GM10847 (cell line): ENCODE measurements around the gene RARS1.
A peak's percentile ranks its signal among the peaks of the same experiment; 100 is the strongest.

Experiments
- POLR2A ChIP-seq: IDR thresholded peaks from 2 replicates; pipeline ENCODE4 v1.6.1; 2011; ENCODE audit not compliant: insufficient read length; ENCODE audit errors: extremely low read depth

RARS1 gene

GRCh38 chr5:168486136-168486879, at the start of gene RARS1:
TSS of gene RARS1 (plus strand) at chr5:168486471. CDS start at chr5:168486499, 28 bp downstream.
- peak; percentile 95 for TF ChIP-seq POLR2A

DNA sequence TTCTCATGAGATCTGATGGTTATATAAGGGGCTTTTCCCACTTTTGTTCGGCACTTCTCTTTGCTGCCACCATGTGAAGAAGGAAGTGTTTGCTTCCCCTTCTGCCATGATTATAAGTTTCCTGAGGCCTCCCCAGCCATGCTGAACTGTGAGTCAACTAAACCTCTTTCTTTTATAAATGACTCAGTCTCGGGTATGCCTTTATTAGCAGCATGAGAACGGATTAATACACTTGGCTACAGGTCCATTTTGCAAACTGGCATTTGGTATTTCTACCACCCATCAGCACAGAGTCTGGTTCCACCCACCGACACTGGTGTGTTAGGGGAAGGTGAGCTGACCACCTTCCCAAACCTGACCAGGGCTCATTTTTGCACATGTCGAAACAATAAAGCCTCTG, 47.9 kb upstream of the RARS1 start:
- TF ChIP-seq POLR2A: no peak

- TF ChIP-seq POLR2A: no peak
Measured at GRCh38 chr5:168443533-168443932, 42.7 kb upstream of the RARS1 start.

GRCh38 chr5:168443950-168444700, 42.1 kb upstream of the RARS1 start:
- no peak for TF ChIP-seq POLR2A

DNA sequence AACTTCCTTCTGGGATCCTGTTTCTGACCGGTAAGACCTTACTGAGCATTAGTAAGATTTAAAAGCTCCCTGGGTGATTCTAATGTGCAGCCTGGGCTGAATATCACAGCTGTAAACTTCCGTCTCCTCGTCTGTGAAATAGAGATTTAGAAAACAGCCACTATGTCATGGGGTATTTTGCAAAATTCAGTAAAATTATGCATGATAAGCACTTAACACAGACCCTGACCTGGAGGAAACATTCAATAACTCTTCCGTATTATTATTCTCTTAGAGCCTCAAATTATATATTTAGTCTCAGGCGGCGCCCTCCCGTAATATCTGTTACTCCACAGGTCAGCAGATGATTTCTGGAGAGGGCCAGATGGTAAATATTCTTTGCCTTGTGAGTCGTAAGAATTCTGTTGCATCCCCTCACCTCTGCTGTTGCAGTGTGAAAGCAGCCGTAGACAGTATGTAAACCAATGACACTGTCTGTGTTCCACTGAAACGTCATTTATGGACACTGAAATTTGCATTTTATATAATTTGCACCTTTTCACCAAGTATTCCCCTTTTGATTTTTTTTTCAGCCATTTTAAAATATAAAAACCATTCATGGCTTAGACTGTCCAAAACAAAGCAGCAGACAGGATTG, 39.2 kb upstream of the RARS1 start:
- no peak for TF ChIP-seq POLR2A

GRCh38 chr5:168447808-168448207, 38.5 kb upstream of the RARS1 start:
- no peak for TF ChIP-seq POLR2A

- no peak for TF ChIP-seq POLR2A
Measured at GRCh38 chr5:168449166-168449565, 37.1 kb upstream of the RARS1 start.

DNA sequence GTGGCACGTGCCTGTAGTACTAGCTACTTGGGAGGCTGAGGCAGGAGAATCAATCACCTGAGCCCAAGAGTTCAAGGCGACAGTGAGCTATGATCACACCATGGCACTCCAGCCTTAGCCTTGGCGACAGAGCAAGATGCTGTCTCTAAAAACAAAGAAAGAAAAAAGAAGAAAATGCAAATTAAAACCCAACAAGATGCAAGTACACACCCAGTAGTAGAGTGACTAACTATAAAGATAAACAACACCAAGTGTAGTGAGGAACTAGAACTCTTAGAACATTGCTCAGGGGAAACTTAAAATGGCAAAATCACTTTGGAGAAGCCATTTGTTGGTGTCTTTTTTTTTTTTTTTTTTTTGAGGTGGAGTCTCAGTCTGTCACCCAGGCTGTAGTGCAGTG, 34.7 kb upstream of the RARS1 start:
- TF ChIP-seq POLR2A: no peak

- TF ChIP-seq POLR2A: no peak
Measured at GRCh38 chr5:168455201-168455600, 31.1 kb upstream of the RARS1 start.

DNA sequence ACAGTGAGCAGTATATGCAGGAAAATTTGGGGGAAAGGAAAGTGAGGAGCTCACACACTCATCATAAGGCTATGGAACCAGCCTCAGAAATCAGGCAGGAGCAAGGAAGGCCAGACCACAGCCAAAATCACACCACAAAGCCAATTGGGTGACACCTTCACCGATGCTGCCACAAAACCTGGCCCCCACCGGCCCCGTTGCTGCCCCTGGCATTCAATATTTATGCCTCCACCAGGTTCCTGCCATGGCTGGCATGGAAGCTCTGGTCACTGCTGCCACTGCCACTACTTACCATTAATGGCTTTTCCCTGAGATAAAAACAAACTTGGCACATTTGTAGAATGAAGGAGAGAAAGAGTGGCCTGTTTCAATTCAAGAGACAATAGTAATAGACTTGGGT, 28.7 kb upstream of the RARS1 start:
- no peak for TF ChIP-seq POLR2A

GRCh38 chr5:168460606-168461005, 25.7 kb upstream of the RARS1 start:
- no peak for TF ChIP-seq POLR2A

- no peak for TF ChIP-seq POLR2A
Measured at GRCh38 chr5:168463081-168463480, 23.2 kb upstream of the RARS1 start.

DNA sequence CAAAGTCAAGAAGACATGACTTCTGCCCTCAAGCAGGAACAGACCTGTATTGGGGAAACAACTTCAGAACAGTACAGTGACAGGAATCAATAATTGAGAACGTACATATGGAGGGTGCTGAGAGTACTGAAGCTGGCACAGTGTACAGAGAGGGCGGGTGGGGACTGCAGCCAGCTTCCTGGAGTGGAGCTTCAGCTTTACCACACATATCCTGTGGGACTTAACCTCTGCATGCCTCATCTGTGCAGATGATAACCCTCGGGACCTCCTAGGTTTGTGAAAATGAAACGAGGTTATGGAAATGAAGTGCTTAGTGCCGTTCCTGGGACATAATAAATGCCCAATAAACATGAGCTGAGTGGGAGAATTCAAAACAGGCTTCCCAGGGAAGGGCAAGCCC, 22.1 kb upstream of the RARS1 start:
- no peak for TF ChIP-seq POLR2A

DNA sequence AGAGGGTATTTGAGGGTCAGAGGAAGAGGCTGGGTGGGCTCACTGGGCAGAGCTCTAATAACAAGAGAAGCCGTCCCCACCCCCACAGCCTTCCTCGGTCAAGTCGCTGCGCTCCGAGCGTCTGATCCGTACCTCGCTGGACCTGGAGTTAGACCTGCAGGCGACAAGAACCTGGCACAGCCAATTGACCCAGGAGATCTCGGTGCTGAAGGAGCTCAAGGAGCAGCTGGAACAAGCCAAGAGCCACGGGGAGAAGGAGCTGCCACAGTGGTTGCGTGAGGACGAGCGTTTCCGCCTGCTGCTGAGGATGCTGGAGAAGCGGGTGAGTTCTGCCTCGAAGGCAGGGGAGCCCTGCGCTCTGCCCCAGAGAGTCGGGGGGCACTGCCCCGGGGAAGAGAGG, 21.6 kb upstream of the RARS1 start:
- no peak for TF ChIP-seq POLR2A

GRCh38 chr5:168467755-168468330, 18.4 kb upstream of the RARS1 start:
- TF ChIP-seq POLR2A: no peak

GRCh38 chr5:168468836-168469235, 17.4 kb upstream of the RARS1 start:
- no peak for TF ChIP-seq POLR2A
